Esophagus muscularis mucosa (tissue), 3 donors: ENCODE data around the gene NECTIN4.

Experiments
- CTCF ChIP-seq, 3 experiments: fragments of 200-600 bp in 2 of 3; fragments of 450-650 bp in 1 of 3; sonication (generic) in 2 of 3; IDR thresholded peaks; one replicate each; pipeline ENCODE4 v1.5.1; 2017 to 2019; ENCODE audit warnings: antibody characterized with exemption in 3 of 3, mild to moderate bottlenecking in 2 of 3, moderate library complexity in 1 of 3
- POLR2A ChIP-seq: fragments of 450-650 bp; IDR thresholded peaks from one replicate; pipeline ENCODE4 v1.6.1; 2017; ENCODE audit warnings: antibody characterized with exemption, moderate library complexity, mild to moderate bottlenecking, low read depth

GRCh38 chr1:161068306-161069234 is 20.8 kb downstream of the NECTIN4 start:
- TF ChIP-seq CTCF (IDR thresholded peaks at IDR 0.05) (no peak), POLR2A (no peak)
